ENCODE results near the gene KCNQ1. TPM values are rescaled to one million over a fixed set of nuclear protein-coding genes. Genes with fewer than 3 reads are reported as not detected.

Gene KCNQ1
- total and polyA plus RNA-seq, 9 of the 15 experiments (the other 6 are each of a cell fraction or from before 2014, with no cell fraction given): 0.44 TPM; not detected in 8

DNA sequence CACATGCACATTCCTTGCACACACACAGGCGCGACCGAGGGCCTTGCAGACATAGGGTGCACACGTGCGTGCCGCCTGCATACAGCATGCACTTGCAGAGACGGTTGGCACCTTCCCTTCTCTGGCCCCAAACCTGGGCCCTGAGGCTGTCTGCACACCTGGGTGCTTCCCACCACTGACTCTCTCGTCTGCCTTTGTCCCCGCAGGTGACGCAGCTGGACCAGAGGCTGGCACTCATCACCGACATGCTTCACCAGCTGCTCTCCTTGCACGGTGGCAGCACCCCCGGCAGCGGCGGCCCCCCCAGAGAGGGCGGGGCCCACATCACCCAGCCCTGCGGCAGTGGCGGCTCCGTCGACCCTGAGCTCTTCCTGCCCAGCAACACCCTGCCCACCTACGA is 402.8 kb downstream of the KCNQ1 start:
- intact Hi-C loops (cut with micrococcal nuclease): no loop called here
- no peaks in the 10 kb centered on the region; a peak in 1 of 5 replicates for H3K27me3 ChIP-seq (ENCODE audit: control insufficient read depth in 2 of 2, insufficient read depth in 2 of 2, low read length in 2 of 2)
- no peak for FAIRE-seq
- POLR2A ChIA-PET: no interaction called here
- WGBS (ENCODE audit: insufficient coverage, low coverage, missing lambda C conversion rate): 64% methylated on average over 21 of the region's 21 CpGs
- no peak overlapping the region; a peak in 1 of 4 replicates for H3K9ac ChIP-seq (ENCODE audit: insufficient read depth in 1 of 2, low read depth in 2 of 2, low read length in 2 of 2)
- H3K36me3 ChIP-seq (ENCODE audit: control insufficient read depth, insufficient read depth, low read length): no peaks in the 10 kb centered on the region
- in situ Hi-C loops (cut with MboI): no loop called here
- no peaks in the 10 kb centered on the region for H3K79me2 ChIP-seq (ENCODE audit: control insufficient read depth, insufficient read depth, low read length)
- H3K4me1 ChIP-seq (replicated peaks in 1 of 2; ENCODE audit: control insufficient read depth in 2 of 2, insufficient read depth in 2 of 2, low read length in 2 of 2): peaks cover 17 to 78% of the 10 kb centered on the region in 2 experiments
- DNase-seq (ENCODE audit: extremely low read depth in 1 of 4, low spot score in 3 of 4): no peak
- no peak overlapping the region for H2AFZ ChIP-seq (ENCODE audit: low read depth, low read length)
- BruUV-seq (replicated peaks): no TSS peak
- ATAC-seq: no peak
- H3K9me1 ChIP-seq (ENCODE audit: control insufficient read depth, insufficient read depth, low read length): peaks cover 5% of the 10 kb centered on the region
- H3K4me3 ChIP-seq: no peak overlapping the region
- H3K9me3 ChIP-seq (replicated peaks; ENCODE audit: control insufficient read depth, insufficient read depth, low read depth, low read length): no peaks in the 10 kb centered on the region
- no peak overlapping the region for H3K4me2 ChIP-seq (ENCODE audit: insufficient read depth, low read length)
- H4K20me1 ChIP-seq (replicated peaks; ENCODE audit: control insufficient read depth, insufficient read depth, low read length): no peaks in the 10 kb centered on the region
- CTCF ChIA-PET (ENCODE audit: low intra/inter-chr PET ratio): no interaction called here
- H3K27ac ChIP-seq (ENCODE audit: extremely low read depth, low read depth, low read length): no peak overlapping the region
- TF ChIP-seq KLF1 (tag; IDR thresholded peaks at IDR 0.05) (no peak), L3MBTL2 (IDR thresholded peaks at IDR 0.05) (no peak), ZNF408 (CRISPR knock-in tag; IDR thresholded peaks at IDR 0.05; ENCODE audit: low read depth) (no peak), ZNF217 (CRISPR knock-in tag; IDR thresholded peaks at IDR 0.05) (no peak), MTA1 (IDR thresholded peaks at IDR 0.05; ENCODE audit: borderline replicate concordance) (no peak), SIN3A (IDR thresholded peaks at IDR 0.05; ENCODE audit: borderline replicate concordance in 2 of 2, control insufficient read depth in 1 of 2, low read depth in 2 of 2, low read length in 2 of 2) (no peak), ZBTB17 (CRISPR knock-in tag; IDR thresholded peaks at IDR 0.05) (no peak), SRSF9 (IDR thresholded peaks at IDR 0.05; ENCODE audit: borderline replicate concordance, low read depth, low read length) (no peak), TCF3 (CRISPR knock-in tag; IDR thresholded peaks at IDR 0.05) (no peak), KLF10 (CRISPR knock-in tag; IDR thresholded peaks at IDR 0.05) (no peak), U2AF1 (optimal IDR thresholded peaks at IDR 0.05; ENCODE audit: low read depth, low read length) (no peak)
- TF ChIP-seq, protein P1, sequence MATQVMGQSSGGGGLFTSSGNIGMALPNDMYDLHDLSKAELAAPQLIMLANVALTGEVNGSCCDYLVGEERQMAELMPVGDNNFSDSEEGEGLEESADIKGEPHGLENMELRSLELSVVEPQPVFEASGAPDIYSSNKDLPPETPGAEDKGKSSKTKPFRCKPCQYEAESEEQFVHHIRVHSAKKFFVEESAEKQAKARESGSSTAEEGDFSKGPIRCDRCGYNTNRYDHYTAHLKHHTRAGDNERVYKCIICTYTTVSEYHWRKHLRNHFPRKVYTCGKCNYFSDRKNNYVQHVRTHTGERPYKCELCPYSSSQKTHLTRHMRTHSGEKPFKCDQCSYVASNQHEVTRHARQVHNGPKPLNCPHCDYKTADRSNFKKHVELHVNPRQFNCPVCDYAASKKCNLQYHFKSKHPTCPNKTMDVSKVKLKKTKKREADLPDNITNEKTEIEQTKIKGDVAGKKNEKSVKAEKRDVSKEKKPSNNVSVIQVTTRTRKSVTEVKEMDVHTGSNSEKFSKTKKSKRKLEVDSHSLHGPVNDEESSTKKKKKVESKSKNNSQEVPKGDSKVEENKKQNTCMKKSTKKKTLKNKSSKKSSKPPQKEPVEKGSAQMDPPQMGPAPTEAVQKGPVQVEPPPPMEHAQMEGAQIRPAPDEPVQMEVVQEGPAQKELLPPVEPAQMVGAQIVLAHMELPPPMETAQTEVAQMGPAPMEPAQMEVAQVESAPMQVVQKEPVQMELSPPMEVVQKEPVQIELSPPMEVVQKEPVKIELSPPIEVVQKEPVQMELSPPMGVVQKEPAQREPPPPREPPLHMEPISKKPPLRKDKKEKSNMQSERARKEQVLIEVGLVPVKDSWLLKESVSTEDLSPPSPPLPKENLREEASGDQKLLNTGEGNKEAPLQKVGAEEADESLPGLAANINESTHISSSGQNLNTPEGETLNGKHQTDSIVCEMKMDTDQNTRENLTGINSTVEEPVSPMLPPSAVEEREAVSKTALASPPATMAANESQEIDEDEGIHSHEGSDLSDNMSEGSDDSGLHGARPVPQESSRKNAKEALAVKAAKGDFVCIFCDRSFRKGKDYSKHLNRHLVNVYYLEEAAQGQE (IDR thresholded peaks at IDR 0.05; ENCODE audit: borderline replicate concordance): no peak
- TF ChIP-seq, protein P1 (CRISPR knock-in tag; IDR thresholded peaks at IDR 0.05; ENCODE audit: low read depth): no peak
- TF ChIP-seq, protein P2, sequence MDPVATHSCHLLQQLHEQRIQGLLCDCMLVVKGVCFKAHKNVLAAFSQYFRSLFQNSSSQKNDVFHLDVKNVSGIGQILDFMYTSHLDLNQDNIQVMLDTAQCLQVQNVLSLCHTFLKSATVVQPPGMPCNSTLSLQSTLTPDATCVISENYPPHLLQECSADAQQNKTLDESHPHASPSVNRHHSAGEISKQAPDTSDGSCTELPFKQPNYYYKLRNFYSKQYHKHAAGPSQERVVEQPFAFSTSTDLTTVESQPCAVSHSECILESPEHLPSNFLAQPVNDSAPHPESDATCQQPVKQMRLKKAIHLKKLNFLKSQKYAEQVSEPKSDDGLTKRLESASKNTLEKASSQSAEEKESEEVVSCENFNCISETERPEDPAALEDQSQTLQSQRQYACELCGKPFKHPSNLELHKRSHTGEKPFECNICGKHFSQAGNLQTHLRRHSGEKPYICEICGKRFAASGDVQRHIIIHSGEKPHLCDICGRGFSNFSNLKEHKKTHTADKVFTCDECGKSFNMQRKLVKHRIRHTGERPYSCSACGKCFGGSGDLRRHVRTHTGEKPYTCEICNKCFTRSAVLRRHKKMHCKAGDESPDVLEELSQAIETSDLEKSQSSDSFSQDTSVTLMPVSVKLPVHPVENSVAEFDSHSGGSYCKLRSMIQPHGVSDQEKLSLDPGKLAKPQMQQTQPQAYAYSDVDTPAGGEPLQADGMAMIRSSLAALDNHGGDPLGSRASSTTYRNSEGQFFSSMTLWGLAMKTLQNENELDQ (CRISPR knock-in tag; IDR thresholded peaks at IDR 0.05; ENCODE audit: borderline replicate concordance): no peak
